GM23338 (cell line): ENCODE data around the gene S100A7A. TPM values are rescaled to one million over a fixed set of nuclear protein-coding genes. Genes with fewer than 3 reads are reported as not detected.

ENCODE experiments used
- ATAC-seq: fragments of 200-7000 bp; cut with Tn5 transposase; 3 replicates; pipeline ENCODE4 v1.9.1; 2020
- DNase-seq: peaks from one replicate; pipeline ENCODE4 v3.0.0-alpha.2; 2015; ENCODE audit warnings: low spot score
- H2AFZ ChIP-seq: fragments of 200-600 bp; sonication (generic); 2 replicates; pipeline ENCODE4 v1.8.0; 2016; ENCODE audit warnings: antibody characterized with exemption, mild to moderate bottlenecking, moderate library complexity
- H3F3A ChIP-seq: fragments of 200-600 bp; sonication (generic); replicated peaks from 2 replicates; pipeline ENCODE4 v1.8.0; 2017; ENCODE audit warnings: antibody characterized with exemption, mixed run types, low read depth
- H3K27ac ChIP-seq: fragments of 200-600 bp; sonication (generic); 2 replicates; pipeline ENCODE4 v1.6.1; 2016; ENCODE audit warnings: low read depth
- H3K27me3 ChIP-seq: fragments of 200-600 bp; sonication (generic); 2 replicates; pipeline ENCODE4 v1.8.0; 2016; ENCODE audit warnings: mild to moderate bottlenecking, mixed run types, moderate library complexity; ENCODE audit not compliant: insufficient read depth
- H3K36me3 ChIP-seq: fragments of 200-600 bp; sonication (generic); 2 replicates; pipeline ENCODE4 v1.8.0; 2016; ENCODE audit warnings: mild to moderate bottlenecking; ENCODE audit not compliant: insufficient read depth
- H3K4me1 ChIP-seq: fragments of 200-600 bp; sonication (generic); 2 replicates; pipeline ENCODE4 v1.8.0; 2016; ENCODE audit warnings: mild to moderate bottlenecking, moderate library complexity; ENCODE audit not compliant: insufficient read depth
- H3K4me2 ChIP-seq: fragments of 200-600 bp; sonication (generic); 2 replicates; pipeline ENCODE4 v1.7.1; 2017; ENCODE audit warnings: mixed run types
- H3K4me3 ChIP-seq: fragments of 200-600 bp; sonication (generic); 2 replicates; pipeline ENCODE4 v1.6.1; 2016; ENCODE audit warnings: mixed run types
- H3K79me2 ChIP-seq: fragments of 200-600 bp; sonication (generic); replicated peaks from 2 replicates; pipeline ENCODE4 v1.8.0; 2017; ENCODE audit warnings: mild to moderate bottlenecking; ENCODE audit not compliant: insufficient read depth
- H3K9me2 ChIP-seq: fragments of 200-600 bp; sonication (generic); 2 replicates; pipeline ENCODE4 v1.8.0; 2017; ENCODE audit not compliant: insufficient read depth
- H4K20me1 ChIP-seq: fragments of 200-600 bp; sonication (generic); replicated peaks from 2 replicates; pipeline ENCODE4 v1.8.0; 2017; ENCODE audit warnings: mild to moderate bottlenecking; ENCODE audit not compliant: insufficient read depth
- H3K27ac Mint-ChIP-seq: 2 replicates; pipeline ENCODE4 v1.8.0; 2020; ENCODE audit warnings: inconsistent platforms, mild to moderate bottlenecking, moderate library complexity, mixed read lengths
- H3K27me3 Mint-ChIP-seq: 3 replicates; pipeline ENCODE4 v1.8.0; 2022; ENCODE audit warnings: low read depth, mild to moderate bottlenecking, moderate library complexity, mixed read lengths, inconsistent platforms; ENCODE audit not compliant: insufficient read depth, poor library complexity
- H3K36me3 Mint-ChIP-seq: 3 replicates; pipeline ENCODE4 v1.8.0; 2021; ENCODE audit warnings: low read depth, mild to moderate bottlenecking, inconsistent platforms, moderate library complexity, mixed read lengths
- H3K4me1 Mint-ChIP-seq: 3 replicates; pipeline ENCODE4 v1.8.0; 2020; ENCODE audit warnings: mild to moderate bottlenecking, inconsistent platforms, mixed read lengths
- H3K4me3 Mint-ChIP-seq: 3 replicates; pipeline ENCODE4 v1.8.0; 2021; ENCODE audit warnings: moderate library complexity, mild to moderate bottlenecking, inconsistent platforms, mixed read lengths
- H3K9me3 Mint-ChIP-seq: 3 replicates; pipeline ENCODE4 v1.8.0; 2020; ENCODE audit warnings: moderate library complexity, mild to moderate bottlenecking, inconsistent platforms, mixed read lengths
- CREB1 ChIP-seq: fragments of 250-450 bp; sonication (Bioruptor Pico); IDR thresholded peaks from 2 replicates; pipeline ENCODE4 v1.5.0; 2020; ENCODE audit warnings: low read depth, mild to moderate bottlenecking, moderate library complexity
- ETS1 ChIP-seq: IDR thresholded peaks from 2 replicates; pipeline ENCODE4 v1.6.1; 2016; ENCODE audit warnings: antibody characterized with exemption
- EZH2 ChIP-seq: fragments of 200-600 bp; sonication (generic); IDR thresholded peaks from one replicate; pipeline ENCODE4 v1.8.0; 2017; ENCODE audit warnings: antibody characterized with exemption, mild to moderate bottlenecking, low read depth; ENCODE audit not compliant: unreplicated experiment
- EZH2phosphoT487 ChIP-seq: fragments of 200-600 bp; sonication (generic); IDR thresholded peaks from one replicate; pipeline ENCODE4 v1.8.1; 2018; ENCODE audit warnings: antibody characterized with exemption; ENCODE audit not compliant: unreplicated experiment
- JUNB ChIP-seq: IDR thresholded peaks from one replicate; pipeline ENCODE4 v1.6.1; 2016; ENCODE audit warnings: antibody characterized with exemption; ENCODE audit not compliant: unreplicated experiment
- NANOG ChIP-seq: IDR thresholded peaks from 2 replicates; pipeline ENCODE4 v1.6.1; 2016; ENCODE audit warnings: antibody characterized with exemption, borderline replicate concordance
- POLR2AphosphoS5 ChIP-seq: IDR thresholded peaks from 2 replicates; pipeline ENCODE4 v1.6.1; 2016; ENCODE audit warnings: antibody characterized with exemption, low read depth
- STAT1 ChIP-seq: IDR thresholded peaks from one replicate; pipeline ENCODE4 v1.6.1; 2016; ENCODE audit warnings: antibody characterized with exemption; ENCODE audit not compliant: unreplicated experiment
- ZNF114 ChIP-seq: fragments of 250-450 bp; sonication (Bioruptor Pico); IDR thresholded peaks from 2 replicates; pipeline ENCODE4 v1.5.0; 2020; ENCODE audit warnings: mild to moderate bottlenecking, moderate library complexity
- ZNF331 ChIP-seq: fragments of 250-450 bp; sonication (Bioruptor Pico); IDR thresholded peaks from 2 replicates; pipeline ENCODE4 v1.5.0; 2020; ENCODE audit warnings: low read depth, mild to moderate bottlenecking, moderate library complexity
- ZNF462 ChIP-seq: fragments of 250-450 bp; sonication (Bioruptor Pico); IDR thresholded peaks from 2 replicates; pipeline ENCODE4 v1.5.0; 2020; ENCODE audit warnings: mild to moderate bottlenecking, moderate library complexity
- polyA plus RNA-seq: library from polyadenylated mRNA; unstranded; fragments of >200 nt; fragmentation: Nextera tagmentation; extraction: Ambion mirVana; gene quantifications from 2 replicates; pipeline ENCODE4 v1.2.1, GENCODE V29; 2016
- total RNA-seq: library from RNA; depleted of rRNA; stranded (reverse); fragments of >200 nt; shearing (Covaris generic); gene quantifications from 2 replicates; pipeline ENCODE4 v1.2.3, GENCODE V29; 2014
- TF ChIP-seq, protein P1 (sequence below), 2 experiments: fragments of 200-600 bp in 1 of 2; sonication (generic) in 1 of 2; conservative IDR thresholded peaks; 2 replicates each; pipeline versions ENCODE4 v1.5.1 to v1.6.1; 2016 to 2017; ENCODE audit warnings: antibody characterized with exemption in 2 of 2, low read depth in 2 of 2, mild to moderate bottlenecking in 2 of 2, moderate library complexity in 1 of 2

Gene S100A7A
- total and polyA plus RNA-seq, 2 experiments from 2014 or later: not detected

DNA sequence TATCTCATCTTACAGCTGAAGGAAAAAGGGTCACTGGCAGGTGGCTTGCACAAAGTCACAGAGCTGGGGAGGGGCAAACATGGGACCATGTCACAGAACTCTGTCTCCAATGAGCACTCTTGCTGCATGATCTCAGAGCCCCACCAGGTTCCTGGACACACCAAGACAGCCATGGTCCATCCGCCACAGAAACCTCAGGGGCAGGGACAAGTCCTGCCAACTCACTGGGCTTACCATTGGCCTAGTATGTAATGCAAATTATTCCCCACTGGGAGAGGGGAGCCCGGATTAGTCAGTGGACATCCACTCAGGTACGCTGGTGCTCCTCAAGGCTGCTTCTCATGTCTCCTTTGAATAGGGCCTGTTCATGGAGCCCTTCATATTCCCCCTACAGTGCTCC, 14.2 kb downstream of the S100A7A start:
- Histone ChIP-seq H3K79me2 (no peaks in the 10 kb centered on the region), H3K4me3 (no peak overlapping the region), H4K20me1 (no peaks in the 10 kb centered on the region), H3K4me2 (no peak overlapping the region), H3K9me2 (no peaks in the 10 kb centered on the region), H3K27me3 (no peaks in the 10 kb centered on the region), H2AFZ (no peak overlapping the region), H3K4me1 (no peaks in the 10 kb centered on the region), H3F3A (no peaks in the 10 kb centered on the region), H3K36me3 (no peaks in the 10 kb centered on the region), H3K27ac (no peak overlapping the region)
- Mint-ChIP-seq H3K36me3 (no peaks in the 10 kb centered on the region), H3K4me1 (no peaks in the 10 kb centered on the region; the same call in 2 of the 3 replicates), H3K27me3 (peaks cover 5% of the 10 kb centered on the region), H3K4me3 (no peak overlapping the region), H3K27ac (no peak overlapping the region), H3K9me3 (no peaks in the 10 kb centered on the region; the same call in 2 of the 3 replicates)
- TF ChIP-seq CREB1 (CRISPR knock-in tag) (no peak), EZH2 (no peak), STAT1 (no peak), JUNB (no peak), ZNF114 (CRISPR knock-in tag) (no peak), NANOG (no peak), EZH2phosphoT487 (no peak), POLR2AphosphoS5 (no peak), ZNF462 (CRISPR knock-in tag) (no peak), ZNF331 (CRISPR knock-in tag) (no peak), ETS1 (no peak)
- TF ChIP-seq, protein P1, sequence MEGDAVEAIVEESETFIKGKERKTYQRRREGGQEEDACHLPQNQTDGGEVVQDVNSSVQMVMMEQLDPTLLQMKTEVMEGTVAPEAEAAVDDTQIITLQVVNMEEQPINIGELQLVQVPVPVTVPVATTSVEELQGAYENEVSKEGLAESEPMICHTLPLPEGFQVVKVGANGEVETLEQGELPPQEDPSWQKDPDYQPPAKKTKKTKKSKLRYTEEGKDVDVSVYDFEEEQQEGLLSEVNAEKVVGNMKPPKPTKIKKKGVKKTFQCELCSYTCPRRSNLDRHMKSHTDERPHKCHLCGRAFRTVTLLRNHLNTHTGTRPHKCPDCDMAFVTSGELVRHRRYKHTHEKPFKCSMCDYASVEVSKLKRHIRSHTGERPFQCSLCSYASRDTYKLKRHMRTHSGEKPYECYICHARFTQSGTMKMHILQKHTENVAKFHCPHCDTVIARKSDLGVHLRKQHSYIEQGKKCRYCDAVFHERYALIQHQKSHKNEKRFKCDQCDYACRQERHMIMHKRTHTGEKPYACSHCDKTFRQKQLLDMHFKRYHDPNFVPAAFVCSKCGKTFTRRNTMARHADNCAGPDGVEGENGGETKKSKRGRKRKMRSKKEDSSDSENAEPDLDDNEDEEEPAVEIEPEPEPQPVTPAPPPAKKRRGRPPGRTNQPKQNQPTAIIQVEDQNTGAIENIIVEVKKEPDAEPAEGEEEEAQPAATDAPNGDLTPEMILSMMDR (conservative IDR thresholded peaks at IDR 0.05; ENCODE audit: low read depth in 2 of 2): no peak
- no peak for ATAC-seq
- DNase-seq: no peak
